Glomerular endothelial cell (primary cell): Measurements from ENCODE around the gene BEAN1. TPM values are rescaled to one million over a fixed set of nuclear protein-coding genes. Genes with fewer than 3 reads are reported as not detected.
A peak's percentile ranks its signal among the peaks of the same experiment; 100 is the strongest.
"Not testable (repeated sequence)": the region's sequence is repeated elsewhere in the genome, so short reads cannot be mapped to it uniquely, and the experiment has no call there.

Experiments used
- DNase-seq: peaks from one replicate; pipeline ENCODE4 v3.0.0-alpha.2; 2011; ENCODE audit warnings: low read depth, low spot score; ENCODE audit errors: extremely low read depth
- total RNA-seq: library from RNA; depleted of rRNA; stranded (reverse); fragments of >200 nt; gene quantifications from 2 replicates; pipeline ENCODE4 v1.2.3, GENCODE V29; 2015

The BEAN1 gene
- total RNA-seq, 1 donor from 2014 or later, result 0.35 TPM

DNA sequence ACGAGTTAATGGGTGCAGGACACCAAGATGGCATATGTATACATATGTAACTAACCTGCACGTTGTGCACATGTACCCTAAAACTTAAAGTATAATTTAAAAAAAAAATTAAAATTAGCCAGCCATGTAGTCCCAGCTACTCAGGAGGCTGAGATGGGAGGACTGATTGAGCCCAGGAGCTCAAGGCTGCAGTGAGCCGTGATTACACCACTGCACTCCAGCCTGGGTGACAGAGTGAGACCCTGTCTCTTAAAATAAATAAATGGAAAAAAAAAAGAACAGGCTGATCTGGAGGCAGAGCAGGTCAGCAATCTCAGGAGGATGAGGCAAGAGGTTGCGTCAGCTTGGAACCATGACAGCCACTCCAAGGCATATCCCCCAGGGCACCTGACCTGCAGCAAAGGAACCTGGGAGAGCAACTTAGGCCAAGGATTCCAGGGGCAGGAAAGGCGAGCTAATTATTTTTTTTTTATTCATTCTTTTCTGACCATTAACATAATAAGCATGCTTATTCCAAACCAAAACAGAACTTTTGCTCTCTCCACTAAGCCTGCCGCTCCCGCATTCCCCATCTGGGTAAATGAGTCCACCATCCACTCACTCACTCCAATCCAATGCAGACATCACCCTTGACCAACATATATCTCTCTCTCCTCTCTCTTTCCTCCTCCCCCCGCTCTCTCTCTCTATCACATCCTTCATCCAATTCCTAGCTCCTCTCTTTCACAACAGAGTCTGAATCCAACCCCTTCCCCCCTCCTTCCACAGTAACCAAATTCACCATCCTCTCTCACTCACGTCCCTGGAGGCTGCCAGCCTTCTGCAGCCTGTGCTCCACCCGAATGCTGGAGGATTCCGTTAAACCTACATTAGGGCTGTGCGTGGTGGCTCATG, 75.2 kb downstream of the BEAN1 start:
- no peak for DNase-seq

GRCh38 chr16:66503030-66503429, 75.9 kb downstream of the BEAN1 start:
- no peak for DNase-seq

GRCh38 chr16:66503612-66504011, 76.5 kb downstream of the BEAN1 start:
- DNase-seq, result no peak

- no peak for DNase-seq
These were observed 80.7 kb downstream of the BEAN1 start for GRCh38 chr16:66507731-66508239.

DNA sequence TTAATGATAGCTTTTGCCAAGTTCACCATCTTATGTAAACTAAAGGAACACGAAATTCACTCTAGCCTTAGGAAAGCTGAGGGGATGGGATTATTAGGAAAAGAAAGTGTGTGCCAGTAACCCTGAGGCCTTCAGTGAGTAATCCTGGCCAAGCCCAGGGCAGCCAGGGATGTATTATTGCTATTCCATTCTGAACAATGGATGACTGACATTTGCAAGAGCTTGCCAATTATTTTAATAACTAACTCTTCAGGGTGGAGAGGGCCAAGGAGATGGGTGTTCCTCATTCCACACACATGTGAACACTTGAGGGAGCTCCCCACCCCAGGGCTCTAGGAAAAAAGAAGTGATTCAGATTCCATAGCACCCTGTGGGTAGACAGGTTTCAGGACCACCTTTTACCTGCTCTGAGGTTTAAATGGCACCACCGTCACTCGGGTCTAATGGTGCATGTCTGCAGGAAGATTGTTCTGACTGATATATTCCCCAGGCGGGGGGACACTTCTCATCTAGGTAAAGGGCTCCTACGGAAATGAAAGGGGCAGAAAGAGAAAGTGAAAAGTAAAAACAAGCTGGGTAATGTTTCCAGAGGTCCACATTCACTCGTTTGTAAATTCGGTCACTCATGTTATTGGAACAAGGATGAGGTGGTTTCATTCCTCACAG, 81.3 kb downstream of the BEAN1 start:
- DNase-seq, result no peak

- no peak for DNase-seq
These were observed 81.9 kb downstream of the BEAN1 start for GRCh38 chr16:66508914-66509496.

DNA sequence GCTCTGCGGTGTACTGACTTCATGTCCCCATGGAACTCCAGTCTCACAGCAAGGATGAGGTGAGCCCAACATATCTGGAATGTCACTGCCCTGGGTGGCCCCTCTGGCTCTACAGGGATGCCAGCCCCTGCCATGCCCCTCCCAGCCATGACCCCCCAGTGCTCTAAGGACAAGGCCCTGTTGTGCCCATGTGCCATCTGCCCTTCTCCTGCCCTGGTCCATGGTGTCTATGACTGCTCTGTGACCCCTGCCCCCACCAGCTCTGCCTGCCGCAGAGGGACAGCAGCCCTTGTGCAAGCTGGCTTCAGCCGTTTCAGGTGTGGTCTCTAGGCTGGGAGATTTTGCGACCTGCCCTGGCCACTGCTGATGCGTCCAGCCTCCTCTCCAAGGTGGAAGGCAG, 82.5 kb downstream of the BEAN1 start:
- no peak for DNase-seq

GRCh38 chr16:66510298-66510697, 83.2 kb downstream of the BEAN1 start:
- DNase-seq, result no peak

- no peak for DNase-seq
These were observed 83.9 kb downstream of the BEAN1 start for GRCh38 chr16:66510711-66511601.

- DNase-seq, result no peak
These were observed 84.6 kb downstream of the BEAN1 start for GRCh38 chr16:66511602-66512271.

GRCh38 chr16:66512272-66513110, 85.4 kb downstream of the BEAN1 start:
- DNase-seq, result no peak

- no peak for DNase-seq
These were observed 86.1 kb downstream of the BEAN1 start for GRCh38 chr16:66513111-66513723.

DNA sequence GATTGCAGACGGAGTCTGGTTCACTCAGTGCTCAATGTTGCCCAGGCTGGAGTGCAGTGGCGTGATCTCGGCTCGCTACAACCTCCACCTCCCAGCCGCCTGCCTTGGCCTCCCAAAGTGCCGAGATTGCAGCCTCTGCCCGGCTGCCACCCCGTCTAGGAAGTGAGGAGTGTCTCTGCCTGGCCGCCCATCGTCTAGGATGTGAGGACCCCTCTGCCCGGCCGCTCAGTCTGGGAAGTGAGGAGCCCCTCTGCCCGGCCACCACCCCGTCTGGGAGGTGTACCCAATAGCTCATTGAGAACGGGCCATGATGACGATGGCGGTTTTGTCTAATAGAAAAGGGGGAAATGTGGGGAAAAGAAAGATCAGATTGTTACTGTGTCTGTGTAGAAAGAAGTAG, 87.3 kb downstream of the BEAN1 start:
- DNase-seq, result not testable (repeated sequence)

GRCh38 chr16:66514980-66515595, 88.0 kb downstream of the BEAN1 start:
- not testable (repeated sequence) for DNase-seq

DNA sequence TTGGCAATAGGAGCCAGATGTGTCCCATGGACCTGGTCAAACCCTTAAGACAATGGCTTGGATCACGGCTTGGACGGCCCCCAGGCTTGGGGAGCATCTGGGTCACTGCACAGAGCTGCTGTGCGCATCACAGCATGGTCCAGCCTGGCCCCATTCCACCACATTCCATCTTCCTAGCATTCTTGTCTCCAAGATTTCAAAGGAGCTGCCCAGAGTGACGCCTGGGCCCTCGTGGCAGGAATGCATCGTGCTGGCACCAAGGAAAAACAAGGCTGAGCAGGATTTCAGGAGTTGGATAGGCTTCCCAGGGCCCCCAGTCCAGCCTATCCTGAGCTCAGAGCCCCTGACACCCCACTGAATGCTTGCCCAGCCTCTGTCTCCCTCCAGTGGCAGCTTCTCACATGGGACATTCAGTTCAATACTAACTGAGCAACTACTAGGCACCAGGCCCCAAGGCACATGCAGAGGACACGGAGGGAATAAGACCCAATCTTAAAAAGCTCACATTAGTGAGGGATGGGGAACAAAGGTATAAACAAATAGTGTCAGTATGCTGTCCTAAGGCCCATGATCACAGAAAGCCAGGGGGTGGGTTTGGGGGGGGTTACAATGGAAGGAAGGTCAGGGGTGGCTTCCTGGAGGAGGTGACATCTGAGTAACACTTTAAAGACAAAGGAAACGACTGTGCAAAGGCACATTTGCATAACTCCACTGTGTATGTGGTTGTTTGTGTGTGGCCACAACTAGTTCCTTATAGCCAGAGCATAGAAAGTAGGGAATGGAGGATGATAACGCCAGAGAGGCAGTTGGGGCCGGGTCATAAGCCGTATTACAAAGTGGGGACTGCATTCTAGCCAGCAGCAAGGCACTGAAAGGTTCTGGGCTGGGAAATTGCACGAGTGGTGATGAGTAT, 88.8 kb downstream of the BEAN1 start:
- DNase-seq, result no peak

GRCh38 chr16:66516509-66516807, 89.4 kb downstream of the BEAN1 start:
- DNase-seq, result no peak

DNA sequence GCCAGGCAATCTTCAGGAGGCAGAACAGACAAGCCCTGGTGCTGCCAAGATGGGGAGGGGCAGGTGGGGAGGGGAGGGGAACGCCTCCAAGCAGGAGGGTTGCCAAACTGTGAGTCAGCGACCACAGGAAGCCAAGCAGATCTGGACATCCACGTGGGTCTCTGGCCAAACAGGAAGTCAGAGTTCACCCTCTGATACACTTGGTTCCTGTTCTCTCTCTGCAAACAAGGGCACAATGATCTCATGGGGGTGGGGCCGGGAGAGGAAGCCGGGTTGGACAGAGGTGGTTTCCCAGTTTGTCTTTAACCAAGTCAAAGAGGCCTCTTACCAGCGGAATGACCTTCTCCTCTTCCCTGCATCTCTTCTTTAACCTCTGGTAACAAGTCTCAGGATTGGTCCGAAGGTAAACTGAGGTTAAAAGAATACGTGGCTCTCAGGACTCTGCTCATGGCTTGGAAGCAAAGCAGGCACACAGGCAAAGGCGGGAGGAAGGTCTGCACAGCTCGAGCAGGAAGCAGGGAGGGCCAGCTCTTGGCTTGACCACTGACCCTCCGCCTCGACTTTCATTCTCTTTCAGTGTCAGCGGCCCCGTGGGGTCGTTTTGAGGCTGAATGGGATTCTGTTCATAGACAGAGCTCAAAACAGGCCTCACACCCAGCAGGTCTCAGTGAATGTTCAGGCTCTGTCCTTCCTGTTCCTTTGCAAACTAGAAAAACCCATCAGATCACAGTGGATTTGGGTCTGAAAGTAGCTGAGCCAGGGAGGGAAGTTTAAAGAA, 89.9 kb downstream of the BEAN1 start:
- peak; percentile 98 for DNase-seq
